Measurements from ENCODE around the gene KIAA1671. TPM values are rescaled to one million over a fixed set of nuclear protein-coding genes. Genes with fewer than 3 reads are reported as not detected.

The KIAA1671 gene
- total RNA-seq, 6 experiments from 2014 or later = 1.3 to 5.0 (median 1.6) TPM

GRCh38 chr22:25021976-25022711 is 69.6 kb downstream of the KIAA1671 start:
- Mint-ChIP-seq H3K4me1 (ENCODE audit: low read depth) (peaks cover 27% of the 10 kb centered on the region), H3K27ac (no peak overlapping the region), H3K9me3 (peaks cover 24% of the 10 kb centered on the region), H3K27me3 (ENCODE audit: insufficient read depth) (peaks cover 3% of the 10 kb centered on the region), H3K36me3 (ENCODE audit: low read depth) (no peaks in the 10 kb centered on the region), H3K4me3 (no peak overlapping the region)
- no peak for DNase-seq
- TF ChIP-seq, protein P1, sequence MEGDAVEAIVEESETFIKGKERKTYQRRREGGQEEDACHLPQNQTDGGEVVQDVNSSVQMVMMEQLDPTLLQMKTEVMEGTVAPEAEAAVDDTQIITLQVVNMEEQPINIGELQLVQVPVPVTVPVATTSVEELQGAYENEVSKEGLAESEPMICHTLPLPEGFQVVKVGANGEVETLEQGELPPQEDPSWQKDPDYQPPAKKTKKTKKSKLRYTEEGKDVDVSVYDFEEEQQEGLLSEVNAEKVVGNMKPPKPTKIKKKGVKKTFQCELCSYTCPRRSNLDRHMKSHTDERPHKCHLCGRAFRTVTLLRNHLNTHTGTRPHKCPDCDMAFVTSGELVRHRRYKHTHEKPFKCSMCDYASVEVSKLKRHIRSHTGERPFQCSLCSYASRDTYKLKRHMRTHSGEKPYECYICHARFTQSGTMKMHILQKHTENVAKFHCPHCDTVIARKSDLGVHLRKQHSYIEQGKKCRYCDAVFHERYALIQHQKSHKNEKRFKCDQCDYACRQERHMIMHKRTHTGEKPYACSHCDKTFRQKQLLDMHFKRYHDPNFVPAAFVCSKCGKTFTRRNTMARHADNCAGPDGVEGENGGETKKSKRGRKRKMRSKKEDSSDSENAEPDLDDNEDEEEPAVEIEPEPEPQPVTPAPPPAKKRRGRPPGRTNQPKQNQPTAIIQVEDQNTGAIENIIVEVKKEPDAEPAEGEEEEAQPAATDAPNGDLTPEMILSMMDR (IDR thresholded peaks at IDR 0.05) = no peak

DNA sequence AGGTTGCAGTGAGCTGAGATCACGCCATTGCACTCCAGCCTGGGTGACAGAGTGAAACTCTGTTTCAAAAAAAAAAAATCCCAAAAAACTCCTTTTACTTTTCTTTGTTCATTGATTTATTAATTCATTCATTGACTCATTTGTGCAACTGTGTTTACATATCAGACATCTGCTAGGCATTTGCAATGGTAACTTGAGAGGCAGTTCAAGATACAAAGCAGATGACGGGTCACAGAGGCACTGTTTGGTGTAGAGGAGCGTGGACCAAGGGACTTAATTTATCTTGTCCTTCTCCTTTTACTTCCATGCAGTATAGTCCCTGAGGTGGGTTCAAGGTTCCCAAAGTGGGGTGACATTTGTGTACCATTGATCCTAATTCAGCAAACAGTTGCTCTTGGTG is 71.4 kb downstream of the KIAA1671 start:
- peak; percentile 6 for DNase-seq
- H3K36me3 Mint-ChIP-seq (ENCODE audit: low read depth) = no peaks in the 10 kb centered on the region
- H3K27me3 Mint-ChIP-seq (ENCODE audit: insufficient read depth) = peaks cover 3% of the 10 kb centered on the region; the same call in 1 of the 2 replicates
- TF ChIP-seq, protein P1 (IDR thresholded peaks at IDR 0.05) = no peak
- H3K27ac Mint-ChIP-seq = no peak overlapping the region
- peaks cover 31% of the 10 kb centered on the region for H3K9me3 Mint-ChIP-seq
- no peak overlapping the region for H3K4me3 Mint-ChIP-seq
- H3K4me1 Mint-ChIP-seq (ENCODE audit: low read depth) = peaks cover 28% of the 10 kb centered on the region

GRCh38 chr22:25024895-25025294 is 72.4 kb downstream of the KIAA1671 start:
- Mint-ChIP-seq H3K9me3 (peaks cover 31% of the 10 kb centered on the region), H3K4me3 (no peak overlapping the region), H3K4me1 (ENCODE audit: low read depth) (peaks cover 28% of the 10 kb centered on the region), H3K27me3 (ENCODE audit: insufficient read depth) (peaks cover 3% of the 10 kb centered on the region; the same call in 1 of the 2 replicates), H3K36me3 (ENCODE audit: low read depth) (no peaks in the 10 kb centered on the region), H3K27ac (no peak overlapping the region)
- TF ChIP-seq, protein P1 (IDR thresholded peaks at IDR 0.05) = no peak
- no peak for DNase-seq

DNA sequence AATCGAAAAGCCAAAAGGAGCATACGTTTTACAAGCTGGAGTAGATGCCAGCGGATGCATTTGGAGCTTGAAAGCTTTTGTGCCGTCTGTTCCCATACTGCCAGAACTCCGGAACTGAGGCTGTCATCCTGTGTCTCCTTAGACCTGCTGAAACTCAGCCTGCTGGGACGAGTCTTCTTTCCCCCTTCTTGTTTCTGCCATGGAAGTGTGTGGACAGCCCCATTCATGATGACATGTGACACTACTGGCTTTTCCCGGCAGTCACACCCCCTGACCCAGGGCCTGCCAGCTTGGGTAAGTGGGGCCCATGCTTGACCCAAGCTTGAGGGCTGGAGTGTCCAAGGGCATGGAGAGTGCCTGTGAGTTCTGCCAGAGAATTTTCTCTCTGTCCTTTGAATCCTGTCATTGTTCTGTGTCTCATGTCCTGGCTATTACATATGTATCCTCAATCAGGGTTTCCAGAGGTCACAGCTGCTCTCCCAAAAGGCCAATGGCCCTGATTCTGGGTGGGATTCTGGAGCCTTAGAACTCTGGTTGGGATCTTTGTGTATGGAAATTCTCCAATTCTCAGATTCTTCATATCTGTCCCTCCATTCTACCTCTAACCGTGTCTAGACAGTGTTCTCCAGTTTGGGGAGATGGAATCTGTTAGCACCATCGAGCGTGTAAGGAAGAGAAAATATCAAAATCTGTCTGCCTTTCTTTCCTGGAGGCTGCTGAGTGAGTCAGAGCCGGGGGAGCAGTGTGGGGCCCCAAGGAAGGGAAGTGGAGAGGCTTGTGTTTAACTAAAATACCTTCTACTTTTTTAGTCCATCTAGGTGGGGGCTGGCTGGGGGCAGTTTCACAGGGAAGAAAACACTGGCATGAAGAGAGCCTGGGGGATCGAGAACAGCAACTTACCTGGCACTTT is 73.2 kb downstream of the KIAA1671 start:
- peak overlapping the region; percentile 86 for H3K27ac Mint-ChIP-seq
- TF ChIP-seq, protein P1 (IDR thresholded peaks at IDR 0.05) = no peak
- peak overlapping the region; percentile 72; the same call in 1 of the 2 replicates for H3K4me3 Mint-ChIP-seq

DNA sequence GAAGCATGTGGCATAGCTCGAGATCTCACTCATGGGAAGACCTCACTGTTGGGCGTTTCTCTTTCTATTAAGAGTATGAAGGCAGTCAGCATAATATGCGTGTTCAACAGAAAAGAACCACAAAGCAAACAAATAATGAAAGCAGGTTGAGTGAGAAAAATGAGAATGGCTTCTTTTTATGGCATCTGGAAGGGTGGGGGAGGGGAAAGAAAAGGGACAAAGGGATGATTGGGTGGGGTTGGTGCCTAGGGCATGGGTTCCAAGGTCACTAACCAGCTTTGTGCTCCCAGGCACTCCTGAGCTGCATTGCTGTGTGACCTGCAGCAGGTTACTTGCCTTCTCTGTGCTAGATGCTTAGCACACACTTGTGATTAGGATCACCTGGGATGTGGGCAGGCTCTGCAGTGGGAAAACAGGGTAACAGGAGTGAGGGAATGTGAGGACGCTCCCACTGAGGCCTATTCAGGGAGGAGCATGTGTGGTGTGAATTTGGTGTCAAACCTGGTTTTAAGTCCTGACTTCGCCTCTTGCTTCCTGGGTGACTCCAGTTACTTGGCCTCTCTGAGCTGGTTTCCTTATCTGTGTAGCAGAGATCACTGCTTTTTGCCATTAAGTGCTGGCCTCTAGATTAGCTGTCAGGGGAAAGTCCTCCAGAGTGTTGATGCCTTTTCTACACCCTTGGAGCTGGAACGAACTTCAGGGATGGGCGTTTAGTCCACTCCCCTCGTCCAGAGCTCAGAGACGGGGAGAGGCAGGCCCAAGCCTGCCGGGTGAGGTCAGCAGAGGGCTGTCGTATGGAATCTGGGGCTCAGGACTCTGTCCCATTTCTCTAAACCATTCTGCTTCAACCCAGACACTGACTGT is 74.8 kb downstream of the KIAA1671 start:
- H3K27ac Mint-ChIP-seq = no peak overlapping the region; the same call in 1 of the 2 replicates
- no peak overlapping the region for H3K4me3 Mint-ChIP-seq
- peaks cover 18% of the 10 kb centered on the region for H3K9me3 Mint-ChIP-seq
- H3K36me3 Mint-ChIP-seq (ENCODE audit: low read depth) = no peaks in the 10 kb centered on the region
- no peak for DNase-seq
- H3K4me1 Mint-ChIP-seq (ENCODE audit: low read depth) = peaks cover 28% of the 10 kb centered on the region
- peaks cover 3% of the 10 kb centered on the region; the same call in 1 of the 2 replicates for H3K27me3 Mint-ChIP-seq (ENCODE audit: insufficient read depth)
- TF ChIP-seq, protein P1 (IDR thresholded peaks at IDR 0.05) = no peak

More for the DNA sequence above, 73.2 kb downstream of the KIAA1671 start:
- Mint-ChIP-seq H3K36me3 (ENCODE audit: low read depth) (no peaks in the 10 kb centered on the region), H3K9me3 (peaks cover 24% of the 10 kb centered on the region), H3K4me1 (ENCODE audit: low read depth) (peaks cover 28% of the 10 kb centered on the region), H3K27me3 (ENCODE audit: insufficient read depth) (peaks cover 3% of the 10 kb centered on the region; the same call in 1 of the 2 replicates)
- DNase-seq = peak; percentile 37

Data from HFFc6 (cell line).